ENCODE data around the gene PDE7B. TPM values are rescaled to one million over a fixed set of nuclear protein-coding genes. Genes with fewer than 3 reads are reported as not detected.

PDE7B gene
- total and polyA plus RNA-seq, 2 donors (not counting 1 experiment from before 2014, with no cell fraction given), result 2.6 to 7.5 TPM

DNA sequence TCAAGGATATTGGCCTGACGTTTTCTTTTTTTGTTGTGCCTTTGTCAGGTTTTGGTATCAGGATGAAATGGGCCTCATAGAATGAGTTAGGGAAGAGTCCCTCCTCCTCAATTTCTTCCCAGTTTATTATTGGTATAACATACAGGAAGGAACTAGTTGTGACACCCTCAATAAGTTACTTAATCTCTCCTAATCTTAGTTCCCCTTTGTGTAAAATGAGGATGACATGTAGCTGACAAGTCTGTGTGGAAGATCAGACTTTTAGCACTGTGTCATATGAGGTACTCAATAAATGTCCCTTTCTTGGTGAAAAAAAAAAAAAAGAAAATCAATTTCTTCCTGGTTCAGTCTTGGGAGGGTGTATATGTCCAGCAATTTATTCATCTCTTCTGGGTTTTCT is 155.8 kb downstream of the PDE7B start:
- Histone ChIP-seq H3K27ac (ENCODE audit: low read length in 2 of 2) (no peak overlapping the region), H4K20me1 (ENCODE audit: control insufficient read depth, insufficient read depth, low read length, poor library complexity, severe bottlenecking) (no peaks in the 10 kb centered on the region), H3K79me2 (ENCODE audit: control insufficient read depth, insufficient read depth, low read length) (no peaks in the 10 kb centered on the region), H2AFZ (ENCODE audit: insufficient read depth, low read depth, low read length, poor library complexity, severe bottlenecking) (no peak overlapping the region), H3K9me3 (ENCODE audit: control extremely low read depth in 1 of 3, control insufficient read depth in 2 of 3, insufficient read depth in 1 of 3, low read length in 2 of 3) (peaks cover 0 to 7% (median 0%) of the 10 kb centered on the region in 3 donors), H3K4me3 (ENCODE audit: control extremely low read depth in 1 of 5, extremely low read depth in 1 of 5, insufficient read depth in 1 of 5, low read depth in 2 of 5, low read length in 4 of 5) (no peak overlapping the region), H3K4me1 (ENCODE audit: control insufficient read depth in 2 of 2, insufficient read depth in 2 of 2, low read length in 2 of 2) (no peaks in the 10 kb centered on the region), H3K27me3 (replicated peaks in 1 of 4; ENCODE audit: control extremely low read depth in 1 of 4, control insufficient read depth in 3 of 4, insufficient read depth in 4 of 4, low read length in 3 of 4) (no peaks in the 10 kb centered on the region), H3K9ac (ENCODE audit: low read length) (no peak overlapping the region), H3K4me2 (replicated peaks; ENCODE audit: low read depth, low read length, poor library complexity, severe bottlenecking) (no peak overlapping the region), H3K36me3 (replicated peaks in 1 of 2; ENCODE audit: control extremely low read depth in 1 of 2, control insufficient read depth in 1 of 2, extremely low read depth in 1 of 2, insufficient read depth in 2 of 2, low read length in 1 of 2) (no peaks in the 10 kb centered on the region)
- Mint-ChIP-seq H3K9me3 (ENCODE audit: insufficient read depth) (peaks cover 7% of the 10 kb centered on the region), H3K27me3 (no peaks in the 10 kb centered on the region), H3K27ac (no peak overlapping the region), H3K4me1 (no peaks in the 10 kb centered on the region), H3K4me3 (no peak overlapping the region)
- ChIA-PET POLR2A (no interaction called here), CTCF (no interaction called here)
- no CpG with 5 or more reads among the region's 1 CpG for WGBS (ENCODE audit: insufficient coverage)
- ATAC-seq (ENCODE audit: low read depth) (no peak), DNase-seq (no peak)
- intact Hi-C loops (cut with micrococcal nuclease), result no loop called here
- TF ChIP-seq EZH2 (IDR thresholded peaks at IDR 0.05; ENCODE audit: borderline replicate concordance, insufficient read depth, low read depth, low read length, poor library complexity, severe bottlenecking), result no peak
- TF ChIP-seq, protein P1, sequence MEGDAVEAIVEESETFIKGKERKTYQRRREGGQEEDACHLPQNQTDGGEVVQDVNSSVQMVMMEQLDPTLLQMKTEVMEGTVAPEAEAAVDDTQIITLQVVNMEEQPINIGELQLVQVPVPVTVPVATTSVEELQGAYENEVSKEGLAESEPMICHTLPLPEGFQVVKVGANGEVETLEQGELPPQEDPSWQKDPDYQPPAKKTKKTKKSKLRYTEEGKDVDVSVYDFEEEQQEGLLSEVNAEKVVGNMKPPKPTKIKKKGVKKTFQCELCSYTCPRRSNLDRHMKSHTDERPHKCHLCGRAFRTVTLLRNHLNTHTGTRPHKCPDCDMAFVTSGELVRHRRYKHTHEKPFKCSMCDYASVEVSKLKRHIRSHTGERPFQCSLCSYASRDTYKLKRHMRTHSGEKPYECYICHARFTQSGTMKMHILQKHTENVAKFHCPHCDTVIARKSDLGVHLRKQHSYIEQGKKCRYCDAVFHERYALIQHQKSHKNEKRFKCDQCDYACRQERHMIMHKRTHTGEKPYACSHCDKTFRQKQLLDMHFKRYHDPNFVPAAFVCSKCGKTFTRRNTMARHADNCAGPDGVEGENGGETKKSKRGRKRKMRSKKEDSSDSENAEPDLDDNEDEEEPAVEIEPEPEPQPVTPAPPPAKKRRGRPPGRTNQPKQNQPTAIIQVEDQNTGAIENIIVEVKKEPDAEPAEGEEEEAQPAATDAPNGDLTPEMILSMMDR (IDR thresholded peaks at IDR 0.05), result no peak

DNA sequence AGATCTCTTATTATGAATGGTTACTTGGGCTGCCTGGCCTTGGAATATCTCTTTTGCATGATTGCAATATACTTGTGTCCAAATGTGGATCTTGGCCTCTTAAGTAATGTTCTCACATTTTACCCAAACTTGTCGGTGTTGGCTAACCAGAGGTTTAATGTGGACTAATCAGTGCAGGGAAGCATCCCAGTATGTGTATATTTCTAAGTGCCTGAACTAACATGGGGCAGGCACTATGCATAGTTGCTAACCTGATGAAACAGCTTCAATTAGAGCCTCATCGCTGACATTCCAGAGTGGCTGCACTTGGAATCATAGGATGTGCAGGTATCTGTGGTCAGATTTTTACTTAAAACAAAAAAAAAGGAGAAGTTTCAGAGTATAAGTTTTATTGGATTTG is 160.0 kb downstream of the PDE7B start:
- Histone ChIP-seq H3K27me3 (replicated peaks in 1 of 4; ENCODE audit: control extremely low read depth in 1 of 4, control insufficient read depth in 3 of 4, insufficient read depth in 4 of 4, low read length in 3 of 4) (no peaks in the 10 kb centered on the region), H3K9me3 (ENCODE audit: control extremely low read depth in 1 of 3, control insufficient read depth in 2 of 3, insufficient read depth in 1 of 3, low read length in 2 of 3) (peaks cover 0 to 5% (median 0%) of the 10 kb centered on the region in 3 donors), H3K27ac (ENCODE audit: low read length in 2 of 2) (no peak overlapping the region), H3K4me2 (replicated peaks; ENCODE audit: low read depth, low read length, poor library complexity, severe bottlenecking) (no peak overlapping the region), H3K36me3 (replicated peaks in 1 of 2; ENCODE audit: control extremely low read depth in 1 of 2, control insufficient read depth in 1 of 2, extremely low read depth in 1 of 2, insufficient read depth in 2 of 2, low read length in 1 of 2) (no peaks in the 10 kb centered on the region), H3K9ac (ENCODE audit: low read length) (no peak overlapping the region), H3K79me2 (ENCODE audit: control insufficient read depth, insufficient read depth, low read length) (no peaks in the 10 kb centered on the region), H4K20me1 (ENCODE audit: control insufficient read depth, insufficient read depth, low read length, poor library complexity, severe bottlenecking) (no peaks in the 10 kb centered on the region), H2AFZ (ENCODE audit: insufficient read depth, low read depth, low read length, poor library complexity, severe bottlenecking) (no peak overlapping the region), H3K4me3 (ENCODE audit: control extremely low read depth in 1 of 5, extremely low read depth in 1 of 5, insufficient read depth in 1 of 5, low read depth in 2 of 5, low read length in 4 of 5) (no peak overlapping the region), H3K4me1 (ENCODE audit: control insufficient read depth in 2 of 2, insufficient read depth in 2 of 2, low read length in 2 of 2) (no peaks in the 10 kb centered on the region)
- 100% methylated on average over 1 of the region's 2 CpGs for WGBS (ENCODE audit: insufficient coverage)
- no peak for ATAC-seq (ENCODE audit: low read depth)
- peaks cover 6% of the 10 kb centered on the region for H3K9me3 Mint-ChIP-seq (ENCODE audit: insufficient read depth)
- DNase-seq, result no peak
- no peak overlapping the region for H3K4me3 Mint-ChIP-seq
- POLR2A ChIA-PET, result no interaction called here
- no peaks in the 10 kb centered on the region for H3K27me3 Mint-ChIP-seq
- intact Hi-C loops (cut with micrococcal nuclease), result no loop called here
- TF ChIP-seq, protein P1 (IDR thresholded peaks at IDR 0.05), result no peak
- TF ChIP-seq EZH2 (IDR thresholded peaks at IDR 0.05; ENCODE audit: borderline replicate concordance, insufficient read depth, low read depth, low read length, poor library complexity, severe bottlenecking), result no peak
- CTCF ChIA-PET, result no interaction called here
- H3K27ac Mint-ChIP-seq, result no peak overlapping the region
- H3K4me1 Mint-ChIP-seq, result no peaks in the 10 kb centered on the region
